ENCODE data around the gene PPIG. TPM values are rescaled to one million over a fixed set of nuclear protein-coding genes. Genes with fewer than 3 reads are reported as not detected.
"Not testable (repeated sequence)": the region's sequence is repeated elsewhere in the genome, so short reads cannot be mapped to it uniquely, and the experiment has no call there.

PPIG gene
- polyA plus RNA-seq, 1 of the 3 experiments (the other 2 are of a cell fraction) = 8.3 TPM

DNA sequence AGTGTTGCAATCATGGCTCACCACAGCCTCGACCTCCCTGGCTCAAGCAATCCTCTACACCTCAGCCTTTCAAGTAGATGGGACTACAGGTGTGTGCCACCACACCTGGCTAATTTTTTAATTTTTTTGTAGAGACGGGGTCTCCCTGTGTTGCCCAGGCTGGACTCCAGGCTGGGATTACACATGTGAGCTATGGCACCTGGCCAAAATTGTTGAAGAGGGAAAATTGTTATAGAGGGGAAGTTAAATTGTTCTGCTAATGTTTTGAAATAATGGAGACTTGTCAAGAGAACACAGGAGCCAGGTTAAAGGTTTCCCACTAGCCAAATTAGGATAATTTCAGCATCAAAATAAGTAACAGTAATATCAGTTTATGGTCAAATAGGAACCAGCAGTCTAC is 25.1 kb downstream of the PPIG start:
- H3K27ac ChIP-seq (ENCODE audit: low read depth in 2 of 2, low read length in 1 of 2) = no peak overlapping the region
- H3K4me3 ChIP-seq (ENCODE audit: low read depth in 2 of 2, low read length in 1 of 2) = no peak overlapping the region
- H3K79me2 ChIP-seq (ENCODE audit: insufficient read depth) = peaks cover 12% of the 10 kb centered on the region; the same call in 1 of the 2 replicates
- no peak overlapping the region for H3K9ac ChIP-seq
- POLR2A ChIA-PET = no interaction called here
- 93% methylated on average over 2 of the region's 2 CpGs for WGBS (ENCODE audit: low lambda C conversion rate)
- H3K27me3 ChIP-seq (ENCODE audit: insufficient read depth) = no peaks in the 10 kb centered on the region
- TF ChIP-seq, protein P1, sequence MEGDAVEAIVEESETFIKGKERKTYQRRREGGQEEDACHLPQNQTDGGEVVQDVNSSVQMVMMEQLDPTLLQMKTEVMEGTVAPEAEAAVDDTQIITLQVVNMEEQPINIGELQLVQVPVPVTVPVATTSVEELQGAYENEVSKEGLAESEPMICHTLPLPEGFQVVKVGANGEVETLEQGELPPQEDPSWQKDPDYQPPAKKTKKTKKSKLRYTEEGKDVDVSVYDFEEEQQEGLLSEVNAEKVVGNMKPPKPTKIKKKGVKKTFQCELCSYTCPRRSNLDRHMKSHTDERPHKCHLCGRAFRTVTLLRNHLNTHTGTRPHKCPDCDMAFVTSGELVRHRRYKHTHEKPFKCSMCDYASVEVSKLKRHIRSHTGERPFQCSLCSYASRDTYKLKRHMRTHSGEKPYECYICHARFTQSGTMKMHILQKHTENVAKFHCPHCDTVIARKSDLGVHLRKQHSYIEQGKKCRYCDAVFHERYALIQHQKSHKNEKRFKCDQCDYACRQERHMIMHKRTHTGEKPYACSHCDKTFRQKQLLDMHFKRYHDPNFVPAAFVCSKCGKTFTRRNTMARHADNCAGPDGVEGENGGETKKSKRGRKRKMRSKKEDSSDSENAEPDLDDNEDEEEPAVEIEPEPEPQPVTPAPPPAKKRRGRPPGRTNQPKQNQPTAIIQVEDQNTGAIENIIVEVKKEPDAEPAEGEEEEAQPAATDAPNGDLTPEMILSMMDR (IDR thresholded peaks at IDR 0.05) = no peak
- TF ChIP-seq RAD21 (IDR thresholded peaks at IDR 0.05; ENCODE audit: low read length) (no peak), JUND (IDR thresholded peaks at IDR 0.05) (no peak), TCF12 (IDR thresholded peaks at IDR 0.05) (no peak), MXI1 (IDR thresholded peaks at IDR 0.05; ENCODE audit: low read depth, low read length) (no peak)
- no peak for DNase-seq
- no peak overlapping the region for H2AFZ ChIP-seq (ENCODE audit: low read depth)
- 0 out of 2 replicates have a peak, but pooled peaks cover 5% of the 10 kb centered on the region for H4K20me1 ChIP-seq (ENCODE audit: insufficient read depth)
- peaks cover 49 to 81% of the 10 kb centered on the region in 2 experiments for H3K36me3 ChIP-seq (replicated peaks in 1 of 2; ENCODE audit: control insufficient read depth in 1 of 2, insufficient read depth in 2 of 2, low read length in 1 of 2)
- no peak overlapping the region for H3K4me2 ChIP-seq
- H3K9me3 ChIP-seq = no peaks in the 10 kb centered on the region
- peaks cover 14% of the 10 kb centered on the region for H3F3A ChIP-seq (replicated peaks; ENCODE audit: insufficient read depth)
- CTCF ChIA-PET = no interaction called here
- no peaks in the 10 kb centered on the region for H3K4me1 ChIP-seq (ENCODE audit: control insufficient read depth in 1 of 2, insufficient read depth in 2 of 2, low read depth in 1 of 2, low read length in 1 of 2)
- H3K9me2 ChIP-seq = no peaks in the 10 kb centered on the region

DNA sequence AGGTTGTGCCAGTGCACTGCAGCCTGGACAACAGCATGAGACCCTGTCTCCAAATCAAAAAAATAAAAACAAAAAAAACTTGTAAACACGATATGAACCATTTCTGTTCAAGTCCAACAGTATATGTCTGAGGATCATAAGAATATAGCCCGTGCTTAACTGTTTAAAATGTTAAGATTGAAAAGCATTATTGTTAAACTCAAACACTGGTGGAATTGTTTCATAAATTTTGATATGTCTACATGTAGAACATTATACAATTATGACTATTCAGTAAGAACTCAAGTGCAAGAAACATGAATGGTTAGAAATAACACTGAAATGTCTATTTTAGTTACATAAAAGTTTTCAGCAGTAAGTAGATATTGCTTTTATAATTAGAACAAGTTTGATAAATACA is 29.7 kb downstream of the PPIG start:
- WGBS (ENCODE audit: low lambda C conversion rate) = 75% methylated on average over 2 of the region's 2 CpGs

DNA sequence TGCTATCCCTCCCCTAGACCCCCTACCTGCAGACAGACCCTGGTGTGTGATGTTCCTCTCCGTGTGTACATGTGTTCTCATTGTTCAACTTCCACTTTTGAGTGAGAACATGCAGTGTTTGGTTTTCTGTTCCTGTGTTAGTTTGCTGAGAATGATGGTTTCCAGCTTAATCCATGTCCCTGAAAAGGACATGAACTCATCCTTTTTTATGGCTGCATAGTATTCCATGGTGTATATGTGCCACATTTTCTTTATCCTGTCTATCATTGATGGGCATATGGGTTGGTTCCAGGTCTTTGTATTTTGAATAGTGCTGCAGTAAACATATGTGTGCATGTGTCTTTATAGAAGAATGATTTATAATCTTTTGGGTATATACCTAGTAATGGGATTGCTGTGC is 31.8 kb downstream of the PPIG start:
- H3K27me3 ChIP-seq (ENCODE audit: insufficient read depth); H3F3A ChIP-seq (replicated peaks; ENCODE audit: insufficient read depth); H3K9me2 ChIP-seq; CTCF ChIA-PET; POLR2A ChIA-PET; H4K20me1 ChIP-seq (ENCODE audit: insufficient read depth); H2AFZ ChIP-seq (ENCODE audit: low read depth); H3K9ac ChIP-seq; H3K4me1 ChIP-seq (ENCODE audit: control insufficient read depth in 1 of 2, insufficient read depth in 2 of 2, low read depth in 1 of 2, low read length in 1 of 2); H3K9me3 ChIP-seq; H3K27ac ChIP-seq (ENCODE audit: low read depth in 2 of 2, low read length in 1 of 2); H3K4me3 ChIP-seq (ENCODE audit: low read depth in 2 of 2, low read length in 1 of 2); DNase-seq; H3K4me2 ChIP-seq: not testable (repeated sequence)
- 100% methylated on average over 1 of the region's 1 CpG for WGBS (ENCODE audit: low lambda C conversion rate)
- H3K79me2 ChIP-seq (ENCODE audit: insufficient read depth) = peaks cover 46% of the 10 kb centered on the region
- peaks cover 37 to 88% of the 10 kb centered on the region in 2 experiments for H3K36me3 ChIP-seq (replicated peaks in 1 of 2; ENCODE audit: control insufficient read depth in 1 of 2, insufficient read depth in 2 of 2, low read length in 1 of 2)

More for the DNA sequence above, 29.7 kb downstream of the PPIG start:
- Histone ChIP-seq H3K4me2 (no peak overlapping the region), H3K4me3 (ENCODE audit: low read depth in 2 of 2, low read length in 1 of 2) (no peak overlapping the region), H2AFZ (ENCODE audit: low read depth) (no peak overlapping the region), H3K9me3 (no peaks in the 10 kb centered on the region), H3K27ac (ENCODE audit: low read depth in 2 of 2, low read length in 1 of 2) (no peak overlapping the region), H3K9ac (no peak overlapping the region), H3F3A (replicated peaks; ENCODE audit: insufficient read depth) (peaks cover 6% of the 10 kb centered on the region), H3K4me1 (ENCODE audit: control insufficient read depth in 1 of 2, insufficient read depth in 2 of 2, low read depth in 1 of 2, low read length in 1 of 2) (no peaks in the 10 kb centered on the region), H3K27me3 (ENCODE audit: insufficient read depth) (no peaks in the 10 kb centered on the region), H3K36me3 (replicated peaks in 1 of 2; ENCODE audit: control insufficient read depth in 1 of 2, insufficient read depth in 2 of 2, low read length in 1 of 2) (peaks cover 45 to 92% of the 10 kb centered on the region in 2 experiments), H3K79me2 (ENCODE audit: insufficient read depth) (peaks cover 27% of the 10 kb centered on the region), H3K9me2 (no peaks in the 10 kb centered on the region), H4K20me1 (ENCODE audit: insufficient read depth) (no peaks in the 10 kb centered on the region)
- ChIA-PET CTCF (interaction anchor here (0.6 to 1.7 kb wide), 2 partner anchors 134 to 307 kb away, joined by 3 to 4 read pairs; no protein-coding TSS in a partner anchor), POLR2A (no interaction called here)
- no peak for DNase-seq
- TF ChIP-seq TEAD4 (IDR thresholded peaks at IDR 0.05; ENCODE audit: borderline replicate concordance, insufficient read depth) (no peak), POLR2AphosphoS5 (IDR thresholded peaks at IDR 0.05; ENCODE audit: low read depth, low read length) (no peak), MXI1 (IDR thresholded peaks at IDR 0.05; ENCODE audit: low read depth, low read length) (no peak), RFX5 (IDR thresholded peaks at IDR 0.05; ENCODE audit: low read length) (no peak), MEF2A (IDR thresholded peaks at IDR 0.05; ENCODE audit: borderline replicate concordance, low read depth) (no peak), CHD2 (IDR thresholded peaks at IDR 0.05; ENCODE audit: low read length, partially characterized antibody) (no peak)
- TF ChIP-seq, protein P2, sequence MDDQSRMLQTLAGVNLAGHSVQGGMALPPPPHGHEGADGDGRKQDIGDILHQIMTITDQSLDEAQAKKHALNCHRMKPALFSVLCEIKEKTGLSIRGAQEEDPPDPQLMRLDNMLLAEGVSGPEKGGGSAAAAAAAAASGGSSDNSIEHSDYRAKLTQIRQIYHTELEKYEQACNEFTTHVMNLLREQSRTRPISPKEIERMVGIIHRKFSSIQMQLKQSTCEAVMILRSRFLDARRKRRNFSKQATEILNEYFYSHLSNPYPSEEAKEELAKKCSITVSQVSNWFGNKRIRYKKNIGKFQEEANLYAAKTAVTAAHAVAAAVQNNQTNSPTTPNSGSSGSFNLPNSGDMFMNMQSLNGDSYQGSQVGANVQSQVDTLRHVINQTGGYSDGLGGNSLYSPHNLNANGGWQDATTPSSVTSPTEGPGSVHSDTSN (IDR thresholded peaks at IDR 0.05) = no peak
- TF ChIP-seq, protein P3, sequence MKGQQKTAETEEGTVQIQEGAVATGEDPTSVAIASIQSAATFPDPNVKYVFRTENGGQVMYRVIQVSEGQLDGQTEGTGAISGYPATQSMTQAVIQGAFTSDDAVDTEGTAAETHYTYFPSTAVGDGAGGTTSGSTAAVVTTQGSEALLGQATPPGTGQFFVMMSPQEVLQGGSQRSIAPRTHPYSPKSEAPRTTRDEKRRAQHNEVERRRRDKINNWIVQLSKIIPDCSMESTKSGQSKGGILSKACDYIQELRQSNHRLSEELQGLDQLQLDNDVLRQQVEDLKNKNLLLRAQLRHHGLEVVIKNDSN (IDR thresholded peaks at IDR 0.05; ENCODE audit: borderline replicate concordance, low read depth) = no peak
- TF ChIP-seq, protein P1 (IDR thresholded peaks at IDR 0.05) = no peak
